IMR-90 (cell line): ENCODE results near the gene XYLT2. TPM values are rescaled to one million over a fixed set of nuclear protein-coding genes. Genes with fewer than 3 reads are reported as not detected.

ENCODE experiments used
- microRNA-seq, 2 experiments: library from miRNA; stranded (forward) in 1 of 2; unstranded in 1 of 2; fragments of 10-50 nt in 1 of 2; fragments of <30 nt in 1 of 2; gene quantifications in 1 of 2; microRNA quantifications in 1 of 2; one replicate each; pipeline versions ENCODE3 to v1.1.0; 2013 to 2020; ENCODE audit not compliant: insufficient read depth in 1 of 2, insufficient read length in 1 of 2, unreplicated experiment in 1 of 2
- polyA plus RNA-seq, 3 experiments: library from polyadenylated mRNA; depleted of rRNA; stranded (reverse); fragments of >200 nt; gene quantifications; 2 replicates each; pipeline ENCODE4 v1.2.3, GENCODE V29; 2012; ENCODE audit warnings: low replicate concordance in 1 of 3
- small RNA-seq, 5 experiments: library from RNA; depleted of rRNA; stranded (forward); fragments of <200 nt; gene quantifications; one replicate each; pipeline ENCODE3, GENCODE V24; 2012
- total RNA-seq: library from RNA; depleted of rRNA; stranded (reverse); fragments of >200 nt; gene quantifications from 2 replicates; pipeline ENCODE4 v1.2.3, GENCODE V29; 2012; rRNA removed

Gene XYLT2
- total and polyA plus RNA-seq, 2 of the 4 experiments (the other 2 are of a cell fraction): 27.7 to 31.9 TPM

Small RNAs within 50 kb of the gene (microRNA-seq; reads per million reads assigned to microRNA genes)
- gene RF00019 (ENCODE audit: insufficient read depth, insufficient read length): not detected

Small RNAs within 50 kb of the gene (small RNA-seq; reads per million reads assigned to genes)
- gene RF00019: 0 reads per million in 5 experiments

Other genes with a start within 250 kb of the XYLT2 start
- 1.4 TPM in 2 replicates for gene SAMD14, start 216.0 kb upstream of the XYLT2 start, total RNA-seq
- 6.2 and 6.7 TPM in 2 replicates for gene SAMD14, start 216.0 kb upstream of the XYLT2 start, polyA plus RNA-seq (2012; rRNA removed)
- 28.0 and 38.6 TPM in 2 replicates for gene PPP1R9B, start 195.4 kb upstream of the XYLT2 start, total RNA-seq
- gene PPP1R9B, start 195.4 kb upstream of the XYLT2 start, polyA plus RNA-seq (2012; rRNA removed): 23.0 and 25.8 TPM in 2 replicates
- gene SGCA, start 180.1 kb upstream of the XYLT2 start, total RNA-seq: not detected in 2 replicates
- 0.19 and 0.55 TPM in 2 replicates for gene SGCA, start 180.1 kb upstream of the XYLT2 start, polyA plus RNA-seq (2012; rRNA removed)
- 1,825 and 2,180 TPM in 2 replicates for gene COL1A1, start 144.5 kb upstream of the XYLT2 start, total RNA-seq
- 4,117 and 4,350 TPM in 2 replicates for gene COL1A1, start 144.5 kb upstream of the XYLT2 start, polyA plus RNA-seq (2012; rRNA removed)
- gene TMEM92, start 71.7 kb upstream of the XYLT2 start, total RNA-seq: 0.18 and 0.28 TPM in 2 replicates
- 0.86 and 1.7 TPM in 2 replicates for gene TMEM92, start 71.7 kb upstream of the XYLT2 start, polyA plus RNA-seq (2012; rRNA removed)
- gene MRPL27, start 27.1 kb downstream of the XYLT2 start, total RNA-seq: 152 and 202 TPM in 2 replicates
- gene MRPL27, start 27.1 kb downstream of the XYLT2 start, polyA plus RNA-seq (2012; rRNA removed): 156 and 176 TPM in 2 replicates
- gene EME1, start 27.1 kb downstream of the XYLT2 start, total RNA-seq: 8.9 and 9.1 TPM in 2 replicates
- 9.4 and 10.1 TPM in 2 replicates for gene EME1, start 27.1 kb downstream of the XYLT2 start, polyA plus RNA-seq (2012; rRNA removed)
- 233 and 241 TPM in 2 replicates for gene LRRC59, start 51.4 kb downstream of the XYLT2 start, total RNA-seq
- 134 and 139 TPM in 2 replicates for gene LRRC59, start 51.4 kb downstream of the XYLT2 start, polyA plus RNA-seq (2012; rRNA removed)
- gene ACSF2, start 80.1 kb downstream of the XYLT2 start, total RNA-seq: 15.0 and 18.5 TPM in 2 replicates
- gene ACSF2, start 80.1 kb downstream of the XYLT2 start, polyA plus RNA-seq (2012; rRNA removed): 26.8 and 27.2 TPM in 2 replicates
- not detected in 2 replicates for gene CHAD, start 122.8 kb downstream of the XYLT2 start, total RNA-seq
- gene CHAD, start 122.8 kb downstream of the XYLT2 start, polyA plus RNA-seq (2012; rRNA removed): 0.03 TPM in 1 of 2 replicates, not detected in the other
- 10.0 and 10.8 TPM in 2 replicates for gene RSAD1, start 132.7 kb downstream of the XYLT2 start, total RNA-seq
- gene RSAD1, start 132.7 kb downstream of the XYLT2 start, polyA plus RNA-seq (2012; rRNA removed): 16.6 and 19.2 TPM in 2 replicates
- gene MYCBPAP, start 162.3 kb downstream of the XYLT2 start, total RNA-seq: under 0.01 and 0.18 TPM in 2 replicates
- 0.17 and 0.30 TPM in 2 replicates for gene MYCBPAP, start 162.3 kb downstream of the XYLT2 start, polyA plus RNA-seq (2012; rRNA removed)
- gene EPN3, start 186.6 kb downstream of the XYLT2 start, total RNA-seq: not detected in 2 replicates
- 0.09 TPM in 1 of 2 replicates, not detected in the other for gene EPN3, start 186.6 kb downstream of the XYLT2 start, polyA plus RNA-seq (2012; rRNA removed)
- gene SPATA20, start 201.0 kb downstream of the XYLT2 start, total RNA-seq: 15.6 and 17.0 TPM in 2 replicates
- gene SPATA20, start 201.0 kb downstream of the XYLT2 start, polyA plus RNA-seq (2012; rRNA removed): 31.9 and 35.0 TPM in 2 replicates
- under 0.01 TPM in 1 of 2 replicates, not detected in the other for gene CACNA1G, start 214.6 kb downstream of the XYLT2 start, total RNA-seq
- 0.03 TPM in 2 replicates for gene CACNA1G, start 214.6 kb downstream of the XYLT2 start, polyA plus RNA-seq (2012; rRNA removed)